Measurements from ENCODE around the gene INKA2.

The INKA2 gene

DNA sequence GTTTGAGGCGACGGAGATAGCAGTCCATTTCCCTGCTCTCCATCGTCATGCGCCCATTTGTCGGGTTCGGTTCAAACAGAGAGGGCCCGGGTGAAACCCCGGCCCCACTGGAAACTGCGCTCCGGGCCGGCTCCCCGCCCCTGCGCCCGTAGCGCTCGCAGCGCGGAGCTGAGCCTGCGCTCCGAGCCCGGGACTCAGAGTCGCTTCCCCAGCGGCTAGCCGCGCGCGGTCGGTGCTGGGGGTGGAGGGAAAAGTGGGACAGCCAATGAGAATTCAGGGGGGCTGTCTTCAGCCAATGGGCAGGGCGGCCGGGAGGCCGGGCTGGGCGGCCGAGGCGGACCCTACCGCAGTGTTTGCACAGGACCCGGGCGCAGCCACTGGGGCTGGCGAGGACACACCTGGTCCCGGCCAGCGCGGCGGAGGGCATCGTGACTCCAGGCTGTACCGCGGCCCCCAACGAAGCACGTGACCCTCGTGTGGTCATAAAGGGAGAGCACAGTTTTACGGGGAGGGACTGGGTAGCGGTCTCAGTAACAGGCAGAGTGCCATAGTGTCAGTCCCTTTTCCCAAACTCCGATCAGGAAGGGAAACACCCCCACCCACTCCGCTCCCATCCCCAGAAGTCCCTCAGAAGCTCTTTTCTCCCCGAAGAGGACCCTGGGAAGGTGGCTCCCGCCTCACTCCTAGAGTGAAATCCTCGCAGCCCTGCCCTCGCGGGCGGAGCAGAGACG, at the start of gene INKA2:
TSS of gene INKA2 (minus strand) at position 202 of the 731 bp plus-strand sequence. CDS start at position 49, 153 bp downstream.
- Histone ChIP-seq H3K4me1 (peaks cover 0 to 39% (median 23%) of the 10 kb centered on the region in 4 donors), H3K36me3 (peaks cover 0 to under 1% (median 0%) of the 10 kb centered on the region in 3 donors), H3K27me3 (no peaks in the 10 kb centered on the region), H3K9me3 (no peaks in the 10 kb centered on the region), H3K4me3 (peak within 1 kb of the TSS; percentile 76 to 90), H3K27ac (peak within 1 kb of the TSS; percentile 96 to 99)
- intact Hi-C loops (cut with DNase I; ENCODE audit: low total_unique reads): loop anchor here (10.0 kb wide), 1 partner anchor 235 kb away; the partner anchor contains the start of genes ADORA3 and TMIGD3
- DNase-seq: peak; percentile 90 to 96
- TF ChIP-seq, protein P1, sequence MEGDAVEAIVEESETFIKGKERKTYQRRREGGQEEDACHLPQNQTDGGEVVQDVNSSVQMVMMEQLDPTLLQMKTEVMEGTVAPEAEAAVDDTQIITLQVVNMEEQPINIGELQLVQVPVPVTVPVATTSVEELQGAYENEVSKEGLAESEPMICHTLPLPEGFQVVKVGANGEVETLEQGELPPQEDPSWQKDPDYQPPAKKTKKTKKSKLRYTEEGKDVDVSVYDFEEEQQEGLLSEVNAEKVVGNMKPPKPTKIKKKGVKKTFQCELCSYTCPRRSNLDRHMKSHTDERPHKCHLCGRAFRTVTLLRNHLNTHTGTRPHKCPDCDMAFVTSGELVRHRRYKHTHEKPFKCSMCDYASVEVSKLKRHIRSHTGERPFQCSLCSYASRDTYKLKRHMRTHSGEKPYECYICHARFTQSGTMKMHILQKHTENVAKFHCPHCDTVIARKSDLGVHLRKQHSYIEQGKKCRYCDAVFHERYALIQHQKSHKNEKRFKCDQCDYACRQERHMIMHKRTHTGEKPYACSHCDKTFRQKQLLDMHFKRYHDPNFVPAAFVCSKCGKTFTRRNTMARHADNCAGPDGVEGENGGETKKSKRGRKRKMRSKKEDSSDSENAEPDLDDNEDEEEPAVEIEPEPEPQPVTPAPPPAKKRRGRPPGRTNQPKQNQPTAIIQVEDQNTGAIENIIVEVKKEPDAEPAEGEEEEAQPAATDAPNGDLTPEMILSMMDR (IDR thresholded peaks at IDR 0.05): peak in 1 of 2 experiments; percentile 4

DNA sequence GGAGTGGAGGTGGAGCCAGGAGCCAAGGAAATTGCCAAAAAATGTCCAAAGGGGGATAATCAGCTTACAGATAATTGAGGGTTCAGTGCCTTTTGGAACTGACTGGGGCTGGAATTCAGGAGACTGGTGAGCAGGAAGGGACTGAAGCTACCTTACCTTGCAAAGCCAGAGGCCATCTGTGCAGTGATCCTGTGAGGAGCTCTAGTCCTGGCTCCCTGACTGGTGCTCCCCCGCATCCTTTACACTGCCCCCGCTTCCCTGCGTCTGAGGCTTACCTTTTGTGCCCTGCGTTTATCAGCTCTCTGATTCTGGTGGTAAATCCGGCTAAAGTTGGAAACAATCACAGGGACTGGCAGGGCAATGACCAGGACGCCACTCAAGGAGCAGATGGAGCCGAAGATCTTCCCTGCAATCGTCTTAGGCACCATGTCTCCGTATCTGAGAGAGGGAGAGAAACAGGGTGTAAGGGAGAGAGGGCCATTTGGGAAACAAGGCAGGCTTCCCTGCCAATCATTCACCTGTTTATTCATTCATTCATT, 47.5 kb upstream of the INKA2 start:
- Histone ChIP-seq H3K4me1 (no peaks in the 10 kb centered on the region), H3K9me3 (no peaks in the 10 kb centered on the region), H3K4me3 (no peak overlapping the region), H3K36me3 (no peaks in the 10 kb centered on the region), H3K27me3 (no peaks in the 10 kb centered on the region), H3K27ac (no peak overlapping the region)
- intact Hi-C loops (cut with DNase I; ENCODE audit: low total_unique reads): no loop called here
- TF ChIP-seq, protein P1 (IDR thresholded peaks at IDR 0.05): no peak
- DNase-seq: peak in 1 of 2 donors; percentile 45

DNA sequence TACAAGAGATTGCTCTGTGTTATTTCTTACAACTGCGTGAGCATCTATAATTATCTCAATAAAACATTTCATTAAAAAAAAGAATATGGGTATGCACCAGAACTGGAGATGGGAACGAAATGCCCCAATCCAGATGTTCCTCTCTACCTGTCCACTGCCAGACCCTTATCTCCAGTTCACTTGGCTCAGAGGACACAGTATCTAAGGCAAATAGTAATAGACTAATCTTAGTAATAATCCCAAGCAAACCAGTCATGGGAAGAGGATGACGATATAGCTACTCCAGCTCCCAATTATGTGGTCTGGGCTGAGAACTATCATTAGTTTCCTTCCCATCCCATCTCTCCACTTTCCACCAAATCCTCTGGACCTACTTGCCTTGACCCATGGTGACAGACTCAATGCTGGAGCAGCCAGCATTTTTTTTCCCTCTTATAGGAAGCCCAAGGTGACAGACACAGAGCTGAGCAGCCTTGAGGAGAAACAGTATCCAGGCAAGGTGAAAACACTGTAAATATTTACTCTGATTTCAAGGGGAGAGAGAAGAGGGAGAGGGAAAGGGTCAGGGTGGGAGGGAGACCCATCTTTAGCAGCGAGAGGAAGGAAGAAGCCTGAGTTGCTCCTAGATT, 45.2 kb upstream of the INKA2 start:
- Histone ChIP-seq H3K4me1 (no peaks in the 10 kb centered on the region), H3K9me3 (no peaks in the 10 kb centered on the region), H3K27me3 (no peaks in the 10 kb centered on the region), H3K27ac (no peak overlapping the region), H3K4me3 (no peak overlapping the region), H3K36me3 (peaks cover 0 to 8% (median 0%) of the 10 kb centered on the region in 3 donors)
- TF ChIP-seq, protein P1 (IDR thresholded peaks at IDR 0.05): no peak
- no peak for DNase-seq
- intact Hi-C loops (cut with DNase I; ENCODE audit: low total_unique reads): no loop called here

DNA sequence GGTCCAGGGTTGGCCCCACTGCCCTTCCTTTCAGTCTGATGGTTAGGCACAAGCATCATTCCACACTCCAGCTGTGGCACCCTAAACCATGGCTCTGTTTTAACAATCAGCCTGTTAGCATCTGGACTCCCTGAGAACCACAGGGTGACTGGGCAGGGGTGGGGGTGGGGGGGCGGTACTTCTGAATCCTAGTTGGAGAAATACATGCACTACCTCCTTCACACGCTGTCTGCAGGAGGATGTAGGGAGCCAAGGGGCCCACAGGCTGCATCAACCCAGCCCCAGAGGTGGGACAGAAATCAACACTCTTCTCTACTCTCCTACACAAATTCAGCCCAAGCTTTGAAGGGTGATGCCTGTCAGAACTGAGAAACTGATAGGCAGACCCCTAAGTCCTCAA, 40.4 kb upstream of the INKA2 start:
- TF ChIP-seq, protein P1 (IDR thresholded peaks at IDR 0.05): no peak
- Histone ChIP-seq H3K9me3 (no peaks in the 10 kb centered on the region), H3K27ac (no peak overlapping the region), H3K36me3 (peaks cover 0 to 31% (median 0%) of the 10 kb centered on the region in 3 donors), H3K27me3 (no peaks in the 10 kb centered on the region), H3K4me3 (no peak overlapping the region), H3K4me1 (no peaks in the 10 kb centered on the region)
- intact Hi-C loops (cut with DNase I; ENCODE audit: low total_unique reads): no loop called here
- DNase-seq: no peak

DNA sequence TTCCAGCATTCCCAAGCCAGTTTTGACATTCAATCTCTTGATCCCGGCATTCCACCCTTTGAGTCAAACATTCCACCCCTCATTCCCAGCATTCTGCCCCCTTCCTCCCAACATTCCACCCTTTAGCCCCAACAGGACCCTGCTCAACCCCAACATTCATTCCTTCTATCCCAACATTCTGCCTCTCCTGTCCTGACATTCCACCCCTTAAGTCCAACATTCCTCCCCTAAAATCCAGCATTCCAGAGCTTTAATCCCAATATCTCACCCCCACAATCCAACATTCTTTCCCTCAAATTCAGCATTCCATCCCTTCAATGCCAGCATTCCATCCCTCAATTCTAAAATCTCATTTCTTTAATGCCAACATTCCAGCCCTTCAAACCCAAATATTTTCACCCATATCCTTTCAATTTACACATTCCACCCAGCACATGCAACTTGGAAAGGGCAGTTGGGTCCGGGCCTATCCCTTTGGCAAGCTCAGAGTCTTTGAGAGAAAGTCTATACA, 39.4 kb upstream of the INKA2 start:
- intact Hi-C loops (cut with DNase I; ENCODE audit: low total_unique reads): no loop called here

More for the DNA sequence above, 39.4 kb upstream of the INKA2 start:
- no peaks in the 10 kb centered on the region for H3K27me3 ChIP-seq
- no peak overlapping the region for H3K27ac ChIP-seq
- H3K4me3 ChIP-seq: no peak overlapping the region
- no peaks in the 10 kb centered on the region for H3K9me3 ChIP-seq
- DNase-seq: no peak
- TF ChIP-seq, protein P1 (IDR thresholded peaks at IDR 0.05): no peak
- H3K36me3 ChIP-seq: peaks cover 0 to 31% (median 0%) of the 10 kb centered on the region in 3 donors
- no peaks in the 10 kb centered on the region for H3K4me1 ChIP-seq
